ENCODE results near the gene SASH1.

DNA sequence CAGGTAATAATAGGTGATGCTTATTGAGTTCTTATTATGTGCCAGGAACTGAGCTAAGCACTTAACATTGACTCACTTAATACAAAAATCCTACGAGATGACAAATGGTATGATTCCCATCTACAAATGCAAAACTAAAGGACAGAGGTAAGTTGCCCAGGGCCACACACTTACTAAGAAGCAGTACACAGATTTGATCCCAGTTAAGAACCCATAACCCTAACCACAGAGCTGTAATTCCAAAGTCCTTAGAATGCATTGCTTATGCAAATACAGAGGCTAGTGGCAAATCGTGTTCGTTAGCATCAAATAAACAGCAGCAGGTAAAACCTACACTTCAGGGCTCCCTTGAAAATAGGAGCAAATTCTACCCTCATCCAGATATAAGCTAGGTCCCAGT, 104.0 kb downstream of the SASH1 start:
- TF ChIP-seq CTCF (IDR thresholded peaks at IDR 0.05 in 2 of 3, conservative IDR thresholded peaks at IDR 0.05 in 1 of 3; ENCODE audit: borderline replicate concordance in 1 of 3, insufficient read depth in 1 of 3, low read depth in 2 of 3, low read length in 2 of 3): no peak
- TF ChIP-seq ZFX (IDR thresholded peaks at IDR 0.05): no peak
- TF ChIP-seq, protein P1, sequence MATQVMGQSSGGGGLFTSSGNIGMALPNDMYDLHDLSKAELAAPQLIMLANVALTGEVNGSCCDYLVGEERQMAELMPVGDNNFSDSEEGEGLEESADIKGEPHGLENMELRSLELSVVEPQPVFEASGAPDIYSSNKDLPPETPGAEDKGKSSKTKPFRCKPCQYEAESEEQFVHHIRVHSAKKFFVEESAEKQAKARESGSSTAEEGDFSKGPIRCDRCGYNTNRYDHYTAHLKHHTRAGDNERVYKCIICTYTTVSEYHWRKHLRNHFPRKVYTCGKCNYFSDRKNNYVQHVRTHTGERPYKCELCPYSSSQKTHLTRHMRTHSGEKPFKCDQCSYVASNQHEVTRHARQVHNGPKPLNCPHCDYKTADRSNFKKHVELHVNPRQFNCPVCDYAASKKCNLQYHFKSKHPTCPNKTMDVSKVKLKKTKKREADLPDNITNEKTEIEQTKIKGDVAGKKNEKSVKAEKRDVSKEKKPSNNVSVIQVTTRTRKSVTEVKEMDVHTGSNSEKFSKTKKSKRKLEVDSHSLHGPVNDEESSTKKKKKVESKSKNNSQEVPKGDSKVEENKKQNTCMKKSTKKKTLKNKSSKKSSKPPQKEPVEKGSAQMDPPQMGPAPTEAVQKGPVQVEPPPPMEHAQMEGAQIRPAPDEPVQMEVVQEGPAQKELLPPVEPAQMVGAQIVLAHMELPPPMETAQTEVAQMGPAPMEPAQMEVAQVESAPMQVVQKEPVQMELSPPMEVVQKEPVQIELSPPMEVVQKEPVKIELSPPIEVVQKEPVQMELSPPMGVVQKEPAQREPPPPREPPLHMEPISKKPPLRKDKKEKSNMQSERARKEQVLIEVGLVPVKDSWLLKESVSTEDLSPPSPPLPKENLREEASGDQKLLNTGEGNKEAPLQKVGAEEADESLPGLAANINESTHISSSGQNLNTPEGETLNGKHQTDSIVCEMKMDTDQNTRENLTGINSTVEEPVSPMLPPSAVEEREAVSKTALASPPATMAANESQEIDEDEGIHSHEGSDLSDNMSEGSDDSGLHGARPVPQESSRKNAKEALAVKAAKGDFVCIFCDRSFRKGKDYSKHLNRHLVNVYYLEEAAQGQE (IDR thresholded peaks at IDR 0.05; ENCODE audit: low read depth): no peak
- TF ChIP-seq, protein P2, sequence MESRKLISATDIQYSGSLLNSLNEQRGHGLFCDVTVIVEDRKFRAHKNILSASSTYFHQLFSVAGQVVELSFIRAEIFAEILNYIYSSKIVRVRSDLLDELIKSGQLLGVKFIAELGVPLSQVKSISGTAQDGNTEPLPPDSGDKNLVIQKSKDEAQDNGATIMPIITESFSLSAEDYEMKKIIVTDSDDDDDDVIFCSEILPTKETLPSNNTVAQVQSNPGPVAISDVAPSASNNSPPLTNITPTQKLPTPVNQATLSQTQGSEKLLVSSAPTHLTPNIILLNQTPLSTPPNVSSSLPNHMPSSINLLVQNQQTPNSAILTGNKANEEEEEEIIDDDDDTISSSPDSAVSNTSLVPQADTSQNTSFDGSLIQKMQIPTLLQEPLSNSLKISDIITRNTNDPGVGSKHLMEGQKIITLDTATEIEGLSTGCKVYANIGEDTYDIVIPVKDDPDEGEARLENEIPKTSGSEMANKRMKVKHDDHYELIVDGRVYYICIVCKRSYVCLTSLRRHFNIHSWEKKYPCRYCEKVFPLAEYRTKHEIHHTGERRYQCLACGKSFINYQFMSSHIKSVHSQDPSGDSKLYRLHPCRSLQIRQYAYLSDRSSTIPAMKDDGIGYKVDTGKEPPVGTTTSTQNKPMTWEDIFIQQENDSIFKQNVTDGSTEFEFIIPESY (IDR thresholded peaks at IDR 0.05; ENCODE audit: extremely low read depth, insufficient replicate concordance, low read length): no peak
- TF ChIP-seq YY1 (IDR thresholded peaks at IDR 0.05; ENCODE audit: extremely low read depth, insufficient replicate concordance, low read depth, low read length): no peak
- no peak for TF ChIP-seq POLR2A (IDR thresholded peaks at IDR 0.05; ENCODE audit: borderline replicate concordance, extremely low read depth, insufficient read depth, insufficient read length)
- TF ChIP-seq, protein P3, sequence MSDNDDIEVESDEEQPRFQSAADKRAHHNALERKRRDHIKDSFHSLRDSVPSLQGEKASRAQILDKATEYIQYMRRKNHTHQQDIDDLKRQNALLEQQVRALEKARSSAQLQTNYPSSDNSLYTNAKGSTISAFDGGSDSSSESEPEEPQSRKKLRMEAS (IDR thresholded peaks at IDR 0.05): no peak
- no peak for TF ChIP-seq POLR2AphosphoS5 (IDR thresholded peaks at IDR 0.05; ENCODE audit: low read depth, low read length)
- no peak for TF ChIP-seq EGR1 (IDR thresholded peaks at IDR 0.05; ENCODE audit: low read depth)
- TF ChIP-seq, protein P4, sequence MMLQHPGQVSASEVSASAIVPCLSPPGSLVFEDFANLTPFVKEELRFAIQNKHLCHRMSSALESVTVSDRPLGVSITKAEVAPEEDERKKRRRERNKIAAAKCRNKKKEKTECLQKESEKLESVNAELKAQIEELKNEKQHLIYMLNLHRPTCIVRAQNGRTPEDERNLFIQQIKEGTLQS (IDR thresholded peaks at IDR 0.05): no peak
- TF ChIP-seq TCF7L2 (IDR thresholded peaks at IDR 0.05; ENCODE audit: borderline replicate concordance, extremely low read depth, insufficient read depth, insufficient read length): no peak
- no peak for TF ChIP-seq JUND (IDR thresholded peaks at IDR 0.05)
- no peak for TF ChIP-seq EZH2 (IDR thresholded peaks at IDR 0.05)
